Inflammatory macrophage (primary cell): ENCODE measurements around the gene LIN28B.
"Not testable (repeated sequence)": the region's sequence is repeated elsewhere in the genome, so short reads cannot be mapped to it uniquely, and the experiment has no call there.

Experiments
- DNase-seq, 2 donors: peaks; one replicate each; pipeline ENCODE4 v3.0.0-alpha.2; 2020 to 2022

The LIN28B gene

DNA sequence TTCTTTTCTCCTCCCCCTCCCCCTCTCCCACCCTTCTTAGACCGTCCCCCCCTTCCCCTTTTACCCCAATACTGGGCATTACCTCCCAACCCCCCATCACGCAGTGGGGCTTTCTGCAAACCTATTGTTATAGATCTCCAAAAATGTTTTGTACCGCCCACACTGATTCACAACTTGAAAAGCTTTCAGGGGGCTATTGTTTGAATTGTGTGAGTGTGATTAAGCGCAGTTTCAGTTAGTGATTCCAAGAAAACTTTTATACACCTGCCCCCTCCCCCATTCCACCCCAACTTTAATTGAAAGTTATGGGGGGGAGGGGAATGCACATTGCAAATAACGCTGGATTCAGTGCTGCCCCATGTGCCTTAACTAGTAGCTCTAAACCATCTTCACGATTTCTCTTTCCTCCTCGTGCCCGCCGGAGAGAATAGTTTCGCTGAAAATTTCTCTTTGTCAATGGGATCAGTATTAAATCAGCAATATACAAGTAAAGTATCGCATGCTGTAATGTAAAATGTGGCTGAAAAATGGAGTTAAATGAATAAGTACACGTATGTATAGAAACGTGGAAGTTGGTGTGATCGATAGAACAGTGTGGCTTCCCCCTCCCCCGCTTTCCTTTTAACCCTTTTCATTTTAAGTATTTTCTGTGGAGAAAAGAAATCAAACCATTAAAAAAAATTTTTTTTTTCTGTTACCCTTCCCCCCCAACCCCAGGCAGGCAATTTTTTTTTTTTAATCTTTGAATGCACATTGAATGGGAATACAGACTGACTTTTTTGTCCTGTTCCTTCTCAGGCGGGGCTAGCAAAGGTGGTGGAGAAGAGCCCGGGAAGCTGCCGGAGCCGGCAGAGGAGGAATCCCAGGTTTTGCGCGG is 632 bp downstream of the LIN28B start:
- no peak for DNase-seq

DNA sequence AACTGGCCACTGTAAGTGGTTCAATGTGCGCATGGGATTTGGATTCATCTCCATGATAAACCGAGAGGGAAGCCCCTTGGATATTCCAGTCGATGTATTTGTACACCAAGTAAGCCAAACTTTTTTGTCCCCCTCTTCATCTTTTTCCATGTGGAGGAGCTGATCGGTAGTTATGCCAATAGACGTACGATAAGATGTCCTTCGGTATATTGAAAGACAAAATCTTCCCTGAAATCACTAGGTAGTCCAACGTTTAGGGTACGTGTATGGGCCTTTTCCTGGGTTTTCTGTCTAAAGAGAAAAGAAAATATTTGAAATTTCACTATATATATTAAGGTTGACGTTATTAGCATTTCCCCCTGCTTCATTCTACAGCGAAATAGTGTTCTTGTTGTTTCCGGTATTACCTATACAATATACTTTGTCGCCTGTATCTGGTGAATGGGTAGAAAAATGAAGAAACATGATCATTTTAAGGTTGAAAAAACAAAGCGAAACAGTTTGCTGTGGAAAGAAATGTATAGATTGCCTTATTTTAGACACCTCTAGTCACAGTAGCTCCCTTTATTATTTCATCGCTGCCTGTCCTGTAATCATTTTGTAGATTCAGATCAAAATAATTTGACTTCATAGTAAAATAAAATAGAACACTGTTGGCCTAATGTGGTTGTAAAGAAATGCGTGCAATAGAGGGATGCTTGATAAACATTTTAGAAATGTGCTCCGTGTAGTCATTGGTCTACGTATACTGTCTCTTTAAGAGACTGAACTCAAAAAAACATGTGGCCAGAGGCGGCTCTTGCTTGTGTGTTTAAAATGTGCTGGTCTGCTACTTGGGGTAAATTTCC is 1.5 kb downstream of the LIN28B start:
- DNase-seq, result no peak

DNA sequence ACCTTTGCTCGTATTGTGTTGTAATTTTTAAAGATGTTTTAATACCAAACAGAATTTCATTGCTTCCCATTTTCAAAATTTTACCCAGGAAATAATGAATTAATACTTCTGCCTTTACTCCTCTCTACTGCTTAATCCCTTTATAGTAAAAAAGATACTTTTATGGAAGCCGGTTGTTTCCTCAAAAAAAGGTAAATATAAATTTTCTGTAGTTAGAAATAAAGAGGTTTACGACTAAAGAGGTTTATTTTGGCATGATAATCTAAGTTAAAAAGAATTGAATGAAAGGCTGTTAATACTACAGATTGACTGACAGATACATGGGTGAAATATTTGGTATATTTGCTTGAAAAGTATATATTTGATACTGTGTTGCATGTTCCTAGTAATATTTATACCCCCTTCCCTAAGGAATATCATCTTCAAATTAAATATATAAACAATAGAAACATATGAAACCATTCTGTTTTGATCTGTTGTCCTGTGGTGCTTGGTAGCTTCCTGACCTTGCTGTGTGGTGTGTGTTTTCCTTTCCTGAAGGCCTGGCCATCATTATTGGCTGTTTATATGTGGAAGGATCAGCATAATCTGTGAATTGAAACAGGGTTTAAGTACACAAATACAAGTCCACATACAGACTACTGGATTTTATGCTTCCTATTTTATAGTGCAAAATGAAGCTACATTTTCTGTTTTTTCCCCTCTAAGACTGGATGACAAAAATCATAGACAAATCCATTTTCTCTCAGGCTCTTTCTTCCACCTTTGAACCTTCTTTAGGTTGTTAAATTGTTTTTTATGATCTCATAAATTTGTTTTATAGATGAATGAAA is 2.3 kb downstream of the LIN28B start:
- DNase-seq, result no peak

DNA sequence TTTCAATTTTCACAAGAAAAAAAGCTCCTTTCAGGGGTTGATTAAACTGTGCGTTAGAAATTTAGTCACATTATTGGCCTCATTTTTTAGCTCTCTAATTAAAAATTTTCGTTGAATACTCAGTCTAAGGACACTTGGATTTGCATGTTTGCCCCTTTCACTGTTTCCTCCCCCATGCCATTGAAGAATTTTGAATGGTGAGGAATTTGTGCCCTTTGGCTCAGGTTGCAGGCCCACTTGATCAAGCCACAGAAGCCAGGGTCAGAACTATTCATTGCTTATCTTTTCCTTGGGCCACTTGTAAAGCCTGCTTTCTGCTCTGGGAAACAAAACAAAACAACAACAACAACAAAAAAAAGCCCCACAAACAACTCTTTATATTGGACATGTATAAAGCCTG is 12.2 kb downstream of the LIN28B start:
- DNase-seq, result no peak

DNA sequence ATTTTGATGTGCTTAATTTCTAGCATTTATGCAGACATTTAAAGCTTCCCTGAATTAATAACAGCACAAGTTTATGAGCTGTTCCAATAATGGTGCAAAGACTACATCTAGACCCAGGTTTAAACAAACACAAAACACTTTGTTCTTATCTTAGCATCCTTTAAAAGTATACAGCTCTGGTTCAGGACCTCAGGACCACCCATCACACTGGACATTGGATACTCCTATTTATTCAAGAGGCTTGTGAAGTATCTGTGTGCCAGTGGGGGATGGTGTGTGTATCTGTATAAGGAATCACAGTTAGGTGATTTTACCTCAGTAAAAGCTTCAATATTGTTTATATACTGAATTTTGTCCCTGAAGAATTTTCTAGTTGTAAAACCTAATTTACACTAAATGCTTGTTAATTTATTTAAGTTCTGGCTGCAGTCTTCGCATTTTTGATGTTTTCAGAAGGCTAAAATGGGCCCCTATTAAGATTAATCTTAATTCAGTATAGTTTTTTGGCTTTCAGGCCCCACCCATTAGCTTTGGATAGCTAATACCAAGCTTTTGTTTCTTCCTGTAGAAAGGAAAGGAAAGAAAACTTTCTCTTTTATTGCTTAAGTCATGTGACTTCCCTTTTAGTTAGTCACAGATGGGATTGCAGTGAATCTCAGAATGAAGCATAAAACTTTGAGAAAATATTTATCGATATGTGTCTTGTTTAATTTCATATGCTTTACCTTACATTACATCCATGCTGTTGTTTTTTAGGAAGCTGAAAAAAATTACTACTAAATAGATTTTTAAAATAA is 13.1 kb downstream of the LIN28B start:
- DNase-seq, result no peak

DNA sequence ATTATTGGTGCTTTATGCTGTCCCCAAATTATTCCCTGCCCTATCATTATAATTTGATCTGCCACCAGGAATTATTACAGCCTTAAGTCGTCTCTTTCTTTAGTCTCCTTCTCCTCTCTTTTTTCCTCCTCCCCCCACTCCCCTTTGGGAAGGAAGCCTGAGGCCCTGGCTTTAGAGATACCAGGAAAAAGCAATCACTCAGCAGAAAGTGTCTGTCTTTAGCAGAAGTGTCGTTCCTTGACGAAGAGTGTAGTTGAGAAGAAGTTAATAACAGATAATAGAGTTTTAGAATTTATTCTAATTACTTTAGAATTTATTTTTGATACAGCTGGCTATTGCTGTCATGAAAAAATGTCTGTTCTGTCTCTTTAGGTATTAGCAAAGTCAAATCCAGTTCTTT is 16.5 kb downstream of the LIN28B start:
- DNase-seq, result no peak

DNA sequence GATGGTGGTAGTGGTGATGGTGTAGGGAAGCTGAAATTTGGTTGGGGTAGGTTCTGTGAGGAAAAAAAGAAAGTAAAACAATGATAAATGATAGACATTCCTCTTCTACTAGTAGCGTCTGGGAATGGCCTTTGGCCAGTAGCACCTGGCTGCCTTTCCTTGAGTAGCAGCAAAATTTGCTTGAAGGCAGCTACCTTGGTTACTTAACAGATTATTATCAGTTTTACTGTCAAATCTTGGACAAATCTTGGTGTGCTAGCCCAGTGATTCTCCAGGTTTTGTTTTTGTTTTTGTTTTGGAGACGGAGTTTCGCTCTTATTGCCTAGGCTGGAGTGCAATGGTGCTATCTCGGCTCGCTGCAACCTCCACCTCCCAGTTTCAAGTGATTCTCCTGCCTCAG is 26.4 kb downstream of the LIN28B start:
- no peak for DNase-seq

DNA sequence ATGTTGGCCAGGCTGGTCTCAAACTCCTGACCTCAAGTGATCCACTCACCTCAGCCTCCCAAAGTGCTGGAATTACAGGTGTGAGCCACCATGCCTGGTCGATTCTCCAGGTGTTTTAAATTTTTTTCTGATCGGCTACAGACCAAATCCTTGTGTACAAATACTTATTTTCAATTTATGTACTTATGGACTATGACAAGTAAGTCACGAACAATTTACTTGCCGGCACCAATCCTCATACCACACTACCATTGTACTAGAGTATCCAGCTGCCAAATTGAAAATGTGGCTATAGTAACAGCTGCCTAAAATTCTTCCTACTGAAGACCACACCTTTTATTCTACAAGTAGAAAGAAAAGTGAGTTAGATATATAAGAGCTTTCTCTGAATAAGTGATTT is 26.9 kb downstream of the LIN28B start:
- DNase-seq, result no peak

DNA sequence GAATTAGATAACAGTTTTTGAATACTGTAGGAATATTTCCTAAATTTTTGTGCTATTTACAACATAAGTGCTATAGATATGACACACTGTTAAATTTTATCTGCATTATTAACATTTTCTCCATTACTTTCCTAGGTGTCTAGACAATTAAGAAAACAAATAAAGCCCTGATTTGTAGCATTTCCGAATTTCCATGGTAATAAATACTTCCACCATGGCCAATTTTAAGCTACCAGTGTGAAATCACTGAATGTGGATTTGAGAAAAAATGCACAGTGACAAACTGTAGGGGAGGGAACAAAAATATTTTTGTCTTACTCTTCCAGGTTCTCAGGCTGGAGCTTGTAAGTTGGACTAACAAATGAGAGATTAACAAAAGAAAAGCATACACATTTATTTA is 27.9 kb downstream of the LIN28B start:
- DNase-seq, result no peak

DNA sequence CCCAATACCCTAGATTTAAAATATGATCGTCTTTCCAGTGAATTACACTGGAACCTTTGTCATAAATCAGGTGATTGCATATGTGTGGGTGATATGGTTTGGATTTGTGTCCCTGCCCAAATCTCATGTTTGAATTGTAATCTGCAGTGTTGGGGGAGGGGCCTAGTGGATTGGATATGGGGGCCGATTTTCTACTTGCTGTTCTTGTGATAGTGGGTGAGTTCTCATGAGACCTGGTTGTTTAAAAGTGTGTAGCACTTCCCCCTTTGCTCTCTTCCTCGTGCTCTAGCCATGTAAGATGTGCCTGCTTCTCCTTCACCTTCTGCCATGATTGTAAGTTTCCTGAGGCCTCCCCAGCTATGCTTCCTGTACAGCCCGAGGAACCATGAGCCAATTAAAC is 29.0 kb downstream of the LIN28B start:
- not testable (repeated sequence) for DNase-seq

DNA sequence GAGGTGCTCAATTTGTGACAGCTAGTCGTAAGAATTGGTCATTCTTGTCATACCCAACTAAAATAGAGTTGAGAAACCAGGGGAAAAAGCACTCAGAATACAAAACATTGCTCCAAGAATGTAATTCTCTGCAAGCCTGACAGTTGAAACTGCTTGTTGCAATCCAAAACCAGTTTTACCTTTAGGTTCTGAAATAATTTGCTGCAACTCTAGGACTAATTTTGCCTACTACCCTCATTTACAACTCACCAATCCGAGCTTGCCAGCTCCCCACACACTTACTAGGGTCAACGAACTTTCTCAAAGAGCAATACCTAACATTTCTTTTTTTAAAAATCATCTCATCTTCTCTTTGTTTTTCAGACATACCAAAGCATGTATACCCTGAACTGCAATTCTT is 29.7 kb downstream of the LIN28B start:
- DNase-seq, result no peak

DNA sequence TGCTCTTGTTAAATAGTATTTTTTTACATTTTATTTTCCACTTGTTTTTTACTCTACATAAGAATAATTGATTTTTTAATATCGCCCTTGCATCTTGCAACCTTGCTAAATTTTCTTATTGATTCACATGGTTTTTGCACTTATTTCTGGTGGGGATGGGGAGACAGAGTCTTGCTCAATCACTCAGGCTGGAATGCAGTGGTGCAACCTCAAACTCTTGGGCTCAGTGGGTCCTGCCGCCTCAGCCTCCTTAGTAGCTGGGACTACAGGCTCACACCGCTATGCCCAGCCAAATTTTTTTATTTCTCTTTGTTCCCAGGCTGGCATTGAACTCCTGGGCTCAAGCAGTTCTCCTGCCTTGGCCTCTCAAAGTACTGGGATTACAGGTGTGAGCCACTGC is 30.3 kb downstream of the LIN28B start:
- no peak for DNase-seq

DNA sequence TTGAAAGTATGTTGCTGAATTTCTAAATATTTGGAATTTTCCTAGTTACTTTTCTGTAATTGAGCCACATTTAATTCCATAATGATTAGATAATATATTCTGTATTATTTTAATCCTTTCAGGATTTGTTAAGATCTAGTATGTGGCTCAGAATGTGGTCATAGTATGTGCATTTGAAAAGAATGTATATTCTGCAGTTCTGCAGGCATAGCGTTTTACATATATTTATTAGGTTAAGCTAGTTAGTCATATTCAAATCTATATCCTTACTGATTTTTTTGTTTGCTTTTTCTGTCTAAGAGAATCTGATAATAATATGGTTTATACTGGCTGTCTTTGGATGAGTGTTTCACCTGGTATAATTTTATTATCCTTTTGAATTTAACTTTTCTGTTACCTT is 33.2 kb downstream of the LIN28B start:
- no peak for DNase-seq

DNA sequence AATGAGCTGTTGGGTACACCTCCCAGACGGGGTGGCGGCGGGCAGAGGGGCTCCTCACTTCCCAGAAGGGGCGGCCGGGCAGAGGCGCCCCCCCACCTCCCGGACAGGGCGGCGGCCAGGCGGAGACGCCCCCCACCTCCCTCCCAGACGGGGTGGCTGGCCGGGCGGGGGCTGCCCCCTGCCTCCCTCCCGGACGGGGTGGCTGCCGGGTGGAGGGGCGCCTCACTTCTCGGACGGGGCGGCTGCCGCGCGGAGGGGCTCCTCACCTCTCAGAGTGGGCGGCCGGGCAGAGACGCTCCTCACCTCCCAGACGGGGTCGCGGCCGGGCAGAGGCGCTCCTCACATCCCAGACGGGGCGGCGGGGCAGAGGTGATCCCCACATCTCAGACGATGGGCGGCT is 34.2 kb downstream of the LIN28B start:
- not testable (repeated sequence) for DNase-seq

DNA sequence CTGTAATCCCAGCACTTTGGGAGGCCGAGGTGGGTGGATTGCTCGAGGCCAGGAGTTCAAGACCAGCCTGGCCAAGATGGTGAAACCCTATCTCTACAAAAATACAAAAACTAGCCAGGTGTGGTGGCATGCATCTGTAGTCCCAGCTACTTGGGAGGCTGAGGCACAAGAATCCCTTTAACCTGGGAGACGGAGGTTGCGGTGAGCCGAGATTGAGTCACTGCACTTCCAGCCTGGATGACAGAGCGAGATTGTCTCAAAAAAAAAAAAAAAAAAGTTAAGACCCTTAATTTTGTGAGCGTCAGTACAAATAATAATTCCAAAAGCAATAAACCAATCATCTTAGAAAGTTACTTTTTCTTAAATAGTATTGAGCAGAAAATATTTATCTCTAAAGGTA is 36.7 kb downstream of the LIN28B start:
- DNase-seq, result not testable (repeated sequence)

DNA sequence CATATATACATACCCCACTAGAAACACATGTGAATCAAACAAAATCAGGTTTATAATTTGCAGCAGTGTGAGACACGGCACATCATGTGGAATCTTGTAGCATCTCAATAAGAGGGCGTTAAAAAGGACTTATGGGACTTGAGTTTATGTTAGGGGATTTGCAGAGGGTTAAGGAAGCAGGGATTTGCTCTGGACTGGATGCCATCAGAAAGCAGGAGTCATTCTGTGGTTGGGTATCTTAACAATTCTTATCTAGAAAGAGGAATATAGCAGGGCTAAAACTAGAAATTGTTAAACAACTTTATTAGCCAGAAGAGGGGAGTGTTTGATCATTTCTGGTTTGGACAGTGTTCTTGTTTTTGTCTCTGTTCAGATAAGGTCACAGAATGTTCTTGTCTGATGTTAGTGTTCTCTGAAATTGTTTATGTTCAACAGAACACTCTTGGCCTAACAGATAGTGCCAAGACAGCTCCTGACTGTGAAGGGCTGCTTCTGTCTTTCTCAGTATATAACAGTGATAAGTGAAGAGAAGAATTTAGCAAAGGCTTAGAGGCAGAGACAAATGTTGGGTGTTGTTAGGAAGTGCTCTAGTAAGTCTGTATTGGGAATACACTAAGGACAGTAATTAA is 39.2 kb downstream of the LIN28B start:
- no peak for DNase-seq

DNA sequence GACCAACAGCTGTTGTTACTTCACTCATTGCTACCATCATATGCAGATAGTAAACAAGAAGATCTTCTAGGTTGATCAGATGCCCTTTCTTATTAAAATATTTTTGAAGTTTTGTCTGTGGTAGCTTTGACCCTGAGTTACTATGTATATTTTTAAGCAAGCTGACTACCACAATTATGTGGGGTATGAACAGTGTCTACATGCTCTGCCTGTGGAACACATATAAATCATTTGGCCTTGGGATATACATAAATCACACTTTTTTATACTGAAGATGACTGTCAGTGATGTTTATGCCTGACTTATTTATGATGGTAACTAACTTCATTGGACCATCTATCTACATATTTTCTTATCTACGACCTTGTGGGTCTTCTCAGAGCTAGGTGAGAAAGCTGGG is 44.2 kb downstream of the LIN28B start:
- DNase-seq, result no peak

DNA sequence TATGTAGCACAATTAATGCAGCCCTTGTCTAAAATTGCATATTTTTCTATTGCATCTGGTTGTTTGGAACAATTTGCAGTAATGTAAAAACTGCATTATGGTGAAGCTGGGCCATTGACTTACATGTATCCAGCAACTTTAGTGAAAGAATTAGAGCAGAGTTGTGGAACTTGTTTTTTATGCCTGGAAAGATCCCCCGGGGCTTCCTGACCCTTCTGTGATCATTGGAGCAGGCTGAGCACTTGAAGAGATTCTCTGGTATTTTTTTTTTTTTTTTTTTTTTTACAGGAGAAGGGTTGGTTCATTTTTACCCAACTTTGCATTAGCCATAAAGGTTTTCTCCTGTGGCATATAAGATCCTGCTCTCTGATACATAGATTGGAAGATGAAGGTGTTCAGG is 45.0 kb downstream of the LIN28B start:
- DNase-seq, result no peak

DNA sequence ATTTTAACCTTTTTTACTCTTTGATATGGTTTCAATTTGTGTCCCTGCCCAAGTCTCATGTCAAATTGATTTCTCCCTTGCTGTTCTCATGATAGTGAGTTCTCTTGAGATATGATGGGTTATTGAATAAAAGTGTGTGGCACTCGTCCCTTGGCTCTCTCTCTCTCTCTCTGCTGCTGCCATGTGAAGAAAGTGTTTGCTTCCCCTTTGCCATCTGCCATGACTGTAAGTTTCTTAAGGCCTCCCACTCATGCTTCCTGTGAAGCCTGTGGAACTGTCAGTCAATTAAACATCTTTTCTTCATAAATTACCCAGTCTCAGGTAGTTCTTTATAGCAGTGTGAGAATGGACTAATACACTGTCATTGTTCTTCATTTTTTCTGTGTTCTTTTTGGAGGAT is 48.5 kb downstream of the LIN28B start:
- DNase-seq, result peak; percentile 35 to 44

DNA sequence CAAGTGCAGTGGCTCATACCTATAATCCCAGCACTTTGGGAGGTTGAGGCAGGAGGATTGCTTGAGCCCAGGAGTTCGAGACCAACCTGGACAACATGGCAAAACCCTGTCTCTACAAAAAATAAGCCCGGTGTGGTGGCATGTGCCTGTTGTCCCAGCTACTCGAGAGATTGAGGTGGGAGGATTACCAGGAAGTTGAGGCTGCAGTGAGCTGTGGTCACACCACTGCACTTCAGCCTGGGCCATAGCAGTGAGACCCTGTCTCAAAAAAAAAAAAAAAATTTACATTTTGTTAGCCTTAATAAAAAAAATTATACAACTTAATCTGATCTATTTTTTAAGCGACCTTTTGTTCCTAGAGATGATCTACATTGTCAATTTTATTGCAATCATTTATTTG is 56.6 kb downstream of the LIN28B start:
- not testable (repeated sequence) for DNase-seq

DNA sequence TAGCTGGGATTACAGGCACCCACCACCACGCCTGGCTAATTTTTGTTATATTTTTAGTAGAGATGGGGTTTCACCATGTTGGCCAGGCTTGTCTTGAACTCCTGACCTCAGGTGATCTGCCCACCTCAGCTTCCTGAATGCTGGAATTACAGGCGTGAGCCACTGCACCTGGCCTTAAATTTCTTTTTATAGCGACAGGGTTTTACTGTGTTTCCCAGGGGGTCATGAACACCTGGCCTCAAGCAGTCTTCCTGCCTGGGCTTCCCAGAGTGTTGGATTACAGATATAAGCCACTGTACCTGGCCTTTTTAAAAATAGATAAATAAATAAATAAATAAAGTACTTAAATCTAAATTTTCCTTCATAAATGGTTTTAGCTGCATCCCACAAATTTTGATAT is 57.5 kb downstream of the LIN28B start:
- DNase-seq, result no peak

DNA sequence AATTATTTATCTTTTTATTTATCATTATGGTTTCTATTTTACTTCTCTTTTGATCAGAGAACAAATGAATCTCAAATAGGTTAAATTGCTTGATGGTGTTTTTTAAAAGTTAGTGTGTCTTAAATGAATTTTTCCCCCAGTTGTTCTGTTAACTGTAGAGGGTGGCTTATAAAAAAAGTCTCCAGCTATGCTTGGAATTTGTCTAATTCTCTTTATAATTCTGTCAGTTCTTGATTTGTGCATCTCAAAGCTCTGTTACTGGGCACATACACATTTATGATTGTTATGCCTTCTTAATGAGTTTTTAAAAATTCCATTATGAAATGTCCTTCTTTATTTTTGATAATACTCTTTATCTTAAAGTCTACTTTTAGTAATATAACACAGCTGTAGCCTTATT is 58.0 kb downstream of the LIN28B start:
- DNase-seq, result no peak
